Ascending aorta (tissue), 2 donors: Measurements from ENCODE around the gene LDLR. TPM values are rescaled to one million over a fixed set of nuclear protein-coding genes. Genes with fewer than 3 reads are reported as not detected.
"Not testable (repeated sequence)": the region's sequence is repeated elsewhere in the genome, so short reads cannot be mapped to it uniquely, and the experiment has no call there.

ENCODE experiments used
- DNase-seq, 2 donors: peaks; one replicate each; pipeline ENCODE4 v3.0.0-alpha.2; 2019; ENCODE audit warnings: low spot score in 2 of 2
- H3K27ac ChIP-seq, 2 donors: fragments of 200-600 bp; sonication (generic); one replicate each; pipeline ENCODE4 v1.5.1; 2016 to 2017; ENCODE audit warnings: mild to moderate bottlenecking in 1 of 2
- H3K27me3 ChIP-seq: fragments of 200-600 bp; sonication (generic); one replicate; pipeline ENCODE4 v1.5.1; 2017
- H3K36me3 ChIP-seq, 2 donors: fragments of 200-600 bp; sonication (generic); one replicate each; pipeline ENCODE4 v1.5.1; 2016
- H3K4me1 ChIP-seq, 2 donors: fragments of 200-600 bp; sonication (generic); one replicate each; pipeline ENCODE4 v1.5.1; 2016 to 2017; ENCODE audit warnings: mild to moderate bottlenecking in 1 of 2
- H3K4me3 ChIP-seq, 2 donors: fragments of 200-600 bp; sonication (generic); one replicate each; pipeline ENCODE4 v1.5.1; 2016 to 2017; ENCODE audit warnings: mild to moderate bottlenecking in 1 of 2
- H3K9me3 ChIP-seq, 2 donors: fragments of 200-600 bp; sonication (generic); one replicate each; pipeline ENCODE4 v1.5.1; 2016
- CTCF ChIP-seq, 3 experiments: fragments of 200-600 bp in 2 of 3; fragments of 450-650 bp in 1 of 3; sonication (generic) in 2 of 3; IDR thresholded peaks; one replicate each; pipeline ENCODE4 v1.5.1; 2016 to 2019; ENCODE audit warnings: antibody characterized with exemption in 3 of 3, mild to moderate bottlenecking in 1 of 3, moderate library complexity in 1 of 3
- intact Hi-C: fragments of 100-400 bp; cut with DNase I; formaldehyde crosslinking; loops from one replicate; pipeline ENCODE4 v1.15.1; 2023
- total RNA-seq: library from RNA; depleted of rRNA; stranded (reverse); fragments of >200 nt; gene quantifications from one replicate; pipeline ENCODE4 v1.1.0, GENCODE V29; 2016

The LDLR gene
- total RNA-seq, 1 donor from 2014 or later: 37.4 TPM

GRCh38 chr19:11093689-11094238 is 4.5 kb downstream of the LDLR start:
- H3K4me1 ChIP-seq: peaks cover 15 to 54% of the 10 kb centered on the region in 2 donors
- no peak for TF ChIP-seq CTCF (IDR thresholded peaks at IDR 0.05)
- no peaks in the 10 kb centered on the region for H3K27me3 ChIP-seq
- intact Hi-C loops: no loop called here
- no peaks in the 10 kb centered on the region for H3K36me3 ChIP-seq
- no peak overlapping the region for H3K4me3 ChIP-seq
- H3K27ac ChIP-seq: peak overlapping the region; percentile 98 to 99
- no peaks in the 10 kb centered on the region for H3K9me3 ChIP-seq
- DNase-seq: no peak

GRCh38 chr19:11094520-11094894 is 5.2 kb downstream of the LDLR start:
- H3K4me3 ChIP-seq: no peak overlapping the region
- H3K27me3 ChIP-seq: no peaks in the 10 kb centered on the region
- intact Hi-C loops: no loop called here
- no peaks in the 10 kb centered on the region for H3K9me3 ChIP-seq
- H3K27ac ChIP-seq: peak overlapping the region; percentile 80 to 99
- no peaks in the 10 kb centered on the region for H3K36me3 ChIP-seq
- no peak for DNase-seq
- peaks cover 15 to 48% of the 10 kb centered on the region in 2 donors for H3K4me1 ChIP-seq
- TF ChIP-seq CTCF (IDR thresholded peaks at IDR 0.05): no peak

GRCh38 chr19:11096210-11096841 is 7.1 kb downstream of the LDLR start:
- no peak overlapping the region for H3K4me3 ChIP-seq
- H3K27me3 ChIP-seq: no peaks in the 10 kb centered on the region
- DNase-seq: peak in 1 of 2 donors; percentile 75
- H3K36me3 ChIP-seq: peaks cover 0 to 9% of the 10 kb centered on the region in 2 donors
- H3K4me1 ChIP-seq: peaks cover 10 to 38% of the 10 kb centered on the region in 2 donors
- H3K9me3 ChIP-seq: no peaks in the 10 kb centered on the region
- intact Hi-C loops: loop anchor here (1.0 kb wide), 1 partner anchor 11 kb away; no protein-coding TSS in a partner anchor
- peak overlapping the region; percentile 80 to 99 for H3K27ac ChIP-seq
- TF ChIP-seq CTCF (IDR thresholded peaks at IDR 0.05): no peak

- H3K27me3 ChIP-seq, DNase-seq, H3K4me3 ChIP-seq, H3K9me3 ChIP-seq, intact Hi-C loops: not testable (repeated sequence)
- H3K36me3 ChIP-seq: peaks cover under 1 to 13% of the 10 kb centered on the region in 2 donors
- peaks cover 4 to 28% of the 10 kb centered on the region in 2 donors for H3K4me1 ChIP-seq
- peak overlapping the region in 1 of 2 donors; percentile 80 for H3K27ac ChIP-seq
Observed at GRCh38 chr19:11097367-11097766, 8.1 kb downstream of the LDLR start.

DNA sequence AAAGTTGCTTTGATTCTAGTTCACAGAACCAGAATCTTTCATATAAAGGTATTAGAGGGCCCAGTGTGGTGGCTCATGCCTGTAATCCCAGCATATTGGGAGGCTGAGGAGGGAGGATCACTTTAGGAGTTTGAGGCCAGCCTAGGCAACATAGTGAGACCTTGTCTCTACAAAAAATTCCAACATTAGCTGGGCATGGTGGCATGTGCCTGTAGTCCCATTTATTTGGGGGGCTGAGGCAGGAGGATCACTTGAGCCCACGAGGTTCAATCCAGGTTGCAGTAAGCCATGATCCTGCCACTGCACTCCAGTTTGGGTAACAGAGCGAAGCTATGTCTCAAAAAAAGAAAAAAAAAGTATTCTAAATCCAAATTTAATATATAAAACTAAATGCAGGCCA is 9.1 kb downstream of the LDLR start:
- H3K36me3 ChIP-seq: peaks cover 8 to 22% of the 10 kb centered on the region in 2 donors
- intact Hi-C loops: no loop called here
- no peak overlapping the region for H3K4me3 ChIP-seq
- H3K27ac ChIP-seq: no peak overlapping the region
- no peaks in the 10 kb centered on the region for H3K27me3 ChIP-seq
- no peaks in the 10 kb centered on the region for H3K9me3 ChIP-seq
- DNase-seq: no peak
- TF ChIP-seq CTCF (IDR thresholded peaks at IDR 0.05): no peak
- H3K4me1 ChIP-seq: peaks cover 4 to 26% of the 10 kb centered on the region in 2 donors

DNA sequence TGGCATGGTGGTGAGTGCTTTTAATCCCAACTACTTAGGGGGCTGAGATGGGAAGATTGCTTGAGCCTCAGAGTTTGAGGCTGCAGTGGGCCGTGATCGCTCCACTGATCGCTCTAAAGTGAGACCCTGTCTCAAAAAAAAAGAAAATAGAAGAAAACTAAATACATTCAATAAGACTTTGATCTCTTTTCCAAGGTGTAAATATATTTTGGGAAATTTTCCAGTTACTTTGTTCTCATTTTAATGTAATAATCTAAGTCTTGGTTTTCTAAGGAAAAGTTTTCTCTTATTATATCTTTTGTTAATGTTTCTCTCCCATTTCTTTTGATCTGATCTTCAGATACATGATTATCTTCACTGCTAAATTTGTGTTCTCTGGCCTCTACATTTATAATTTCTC is 9.6 kb downstream of the LDLR start:
- no peak for TF ChIP-seq CTCF (IDR thresholded peaks at IDR 0.05)
- Histone ChIP-seq H3K27ac (no peak overlapping the region), H3K9me3 (no peaks in the 10 kb centered on the region), H3K27me3 (no peaks in the 10 kb centered on the region), H3K4me3 (no peak overlapping the region), H3K4me1 (peaks cover 4 to 26% of the 10 kb centered on the region in 2 donors), H3K36me3 (peaks cover 8 to 27% of the 10 kb centered on the region in 2 donors)
- DNase-seq: no peak
- intact Hi-C loops: no loop called here
